Panc1 (cell line): ENCODE data around the gene GPR180. TPM values are rescaled to one million over a fixed set of nuclear protein-coding genes. Genes with fewer than 3 reads are reported as not detected.

ENCODE experiments used
- ATAC-seq: fragments of 200-7000 bp; cut with Tn5 transposase; 2 replicates; pipeline ENCODE4 v1.9.1; 2020; ENCODE audit warnings: mild to moderate bottlenecking, moderate library complexity
- BruUV-seq: library from RNA; stranded (reverse); fragments of 400-500 nt; replicated peaks from 2 replicates; lab custom pipeline; 2021; lab: Mats Ljungman, UMichigan
- CTCF ChIA-PET: fragments of 300-600 bp; sonication (Branson Sonifier 250); formaldehyde crosslinking; loops from one replicate; lab custom pipeline; 2022; ENCODE audit warnings: antibody characterized with exemption; lab: Charles Lee
- POLR2A ChIA-PET: fragments of 300-600 bp; sonication (Branson Sonifier 250); formaldehyde crosslinking; loops from one replicate; lab custom pipeline; 2022; ENCODE audit warnings: antibody characterized with exemption; lab: Charles Lee
- DNase-seq: peaks from one replicate; pipeline ENCODE4 v3.0.0-alpha.2; 2010; ENCODE audit warnings: low read depth, low spot score
- H3K27ac ChIP-seq: 2 replicates; pipeline ENCODE4 v1.5.1; 2011; ENCODE audit warnings: mild to moderate bottlenecking, low read length, inconsistent platforms
- H3K27me3 ChIP-seq: fragments of 200-500 bp; sonication (Bioruptor generic); 2 replicates; pipeline ENCODE4 v1.6.0; 2014; ENCODE audit warnings: low read length, inconsistent platforms; ENCODE audit not compliant: control insufficient read depth, insufficient read depth
- H3K36me3 ChIP-seq: fragments of 200-500 bp; sonication (Bioruptor generic); 2 replicates; pipeline ENCODE4 v1.5.1; 2014; ENCODE audit warnings: inconsistent platforms, mild to moderate bottlenecking, low read length, moderate library complexity; ENCODE audit not compliant: control insufficient read depth, insufficient read depth
- H3K4me1 ChIP-seq: 2 replicates; pipeline ENCODE4 v1.5.1; 2011; ENCODE audit warnings: inconsistent platforms, mild to moderate bottlenecking, low read length, moderate library complexity; ENCODE audit not compliant: control insufficient read depth, insufficient read depth
- H3K4me3 ChIP-seq, 2 experiments: 2 replicates each; pipeline ENCODE4 v1.5.1; 2011 to 2012; ENCODE audit warnings: low read depth in 2 of 2, low read length in 2 of 2, mild to moderate bottlenecking in 2 of 2, inconsistent platforms in 1 of 2, moderate library complexity in 1 of 2
- H3K9me3 ChIP-seq: fragments of 200-500 bp; sonication (Bioruptor generic); 2 replicates; pipeline ENCODE4 v1.5.1; 2014; ENCODE audit warnings: low read depth, mild to moderate bottlenecking, inconsistent platforms, low read length, moderate library complexity; ENCODE audit not compliant: control insufficient read depth, insufficient read depth
- POLR2AphosphoS5 ChIP-seq: IDR thresholded peaks from 2 replicates; pipeline ENCODE4 v1.6.1; 2012; ENCODE audit warnings: mild to moderate bottlenecking, low read depth, low read length, moderate library complexity
- REST ChIP-seq, 2 experiments: IDR thresholded peaks; 2 replicates each; pipeline ENCODE4 v1.6.1; 2011 to 2012; ENCODE audit warnings: low read depth in 2 of 2, control low read depth in 1 of 2, low read length in 1 of 2, mild to moderate bottlenecking in 1 of 2, moderate library complexity in 1 of 2; ENCODE audit not compliant: insufficient read depth in 1 of 2
- SIN3A ChIP-seq: IDR thresholded peaks from 2 replicates; pipeline ENCODE4 v1.6.1; 2012; ENCODE audit warnings: low read depth, mild to moderate bottlenecking, low read length, moderate library complexity, borderline replicate concordance; ENCODE audit not compliant: insufficient read depth
- TCF7L2 ChIP-seq: IDR thresholded peaks from 2 replicates; pipeline ENCODE4 v1.6.1; 2011; ENCODE audit warnings: mild to moderate bottlenecking, low read depth, low read length, inconsistent platforms
- in situ Hi-C: cut with HindIII; loops from 2 replicates; pipeline ENCODE4 v1.10.0; 2016; ENCODE audit warnings: low sequenced_read_pairs, low pct_unique_long_range_greater_than_20kb
- intact Hi-C: fragments of 100-400 bp; cut with micrococcal nuclease; formaldehyde crosslinking; loops from one replicate; pipeline ENCODE4 v1.10.0; 2022; ENCODE audit not compliant: unreplicated experiment
- total RNA-seq: library from RNA; stranded (reverse); gene quantifications from one replicate; pipeline ENCODE4 v1.2.1, GENCODE V29; 2021; ENCODE audit not compliant: unreplicated experiment
- TF ChIP-seq, protein P1 (sequence below): fragments of 450-650 bp; IDR thresholded peaks from 2 replicates; pipeline ENCODE4 v1.5.1; 2017; ENCODE audit warnings: mild to moderate bottlenecking

GPR180 gene
- total RNA-seq, 1 experiment from 2014 or later: 7.1 TPM

GRCh38 chr13:94558716-94559115, 42.9 kb upstream of the GPR180 start:
- Histone ChIP-seq H3K4me1 (no peaks in the 10 kb centered on the region), H3K36me3 (no peaks in the 10 kb centered on the region), H3K4me3 (no peak overlapping the region), H3K27me3 (no peaks in the 10 kb centered on the region), H3K9me3 (no peaks in the 10 kb centered on the region), H3K27ac (no peak overlapping the region)
- BruUV-seq: no TSS peak
- TF ChIP-seq REST (IDR thresholded peaks at IDR 0.05; ENCODE audit: insufficient read depth in 1 of 2, low read depth in 2 of 2, low read length in 1 of 2) (no peak), POLR2AphosphoS5 (no peak), TCF7L2 (no peak), SIN3A (no peak)
- TF ChIP-seq, protein P1, sequence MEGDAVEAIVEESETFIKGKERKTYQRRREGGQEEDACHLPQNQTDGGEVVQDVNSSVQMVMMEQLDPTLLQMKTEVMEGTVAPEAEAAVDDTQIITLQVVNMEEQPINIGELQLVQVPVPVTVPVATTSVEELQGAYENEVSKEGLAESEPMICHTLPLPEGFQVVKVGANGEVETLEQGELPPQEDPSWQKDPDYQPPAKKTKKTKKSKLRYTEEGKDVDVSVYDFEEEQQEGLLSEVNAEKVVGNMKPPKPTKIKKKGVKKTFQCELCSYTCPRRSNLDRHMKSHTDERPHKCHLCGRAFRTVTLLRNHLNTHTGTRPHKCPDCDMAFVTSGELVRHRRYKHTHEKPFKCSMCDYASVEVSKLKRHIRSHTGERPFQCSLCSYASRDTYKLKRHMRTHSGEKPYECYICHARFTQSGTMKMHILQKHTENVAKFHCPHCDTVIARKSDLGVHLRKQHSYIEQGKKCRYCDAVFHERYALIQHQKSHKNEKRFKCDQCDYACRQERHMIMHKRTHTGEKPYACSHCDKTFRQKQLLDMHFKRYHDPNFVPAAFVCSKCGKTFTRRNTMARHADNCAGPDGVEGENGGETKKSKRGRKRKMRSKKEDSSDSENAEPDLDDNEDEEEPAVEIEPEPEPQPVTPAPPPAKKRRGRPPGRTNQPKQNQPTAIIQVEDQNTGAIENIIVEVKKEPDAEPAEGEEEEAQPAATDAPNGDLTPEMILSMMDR: no peak
- CTCF ChIA-PET: no interaction called here
- DNase-seq (no peak), ATAC-seq (no peak)
- POLR2A ChIA-PET: no interaction called here
- in situ Hi-C loops: no loop called here
- intact Hi-C loops: no loop called here

GRCh38 chr13:94559222-94559795, 42.3 kb upstream of the GPR180 start:
- intact Hi-C loops: no loop called here
- Histone ChIP-seq H3K4me3 (no peak overlapping the region), H3K36me3 (no peaks in the 10 kb centered on the region), H3K4me1 (no peaks in the 10 kb centered on the region), H3K27ac (no peak overlapping the region), H3K27me3 (no peaks in the 10 kb centered on the region), H3K9me3 (no peaks in the 10 kb centered on the region)
- no TSS peak for BruUV-seq
- ChIA-PET CTCF (no interaction called here), POLR2A (no interaction called here)
- ATAC-seq: no peak
- no peak for TF ChIP-seq REST (IDR thresholded peaks at IDR 0.05; ENCODE audit: insufficient read depth in 1 of 2, low read depth in 2 of 2, low read length in 1 of 2)
- TF ChIP-seq, protein P1: no peak
- no peak for TF ChIP-seq TCF7L2
- no peak for TF ChIP-seq POLR2AphosphoS5
- TF ChIP-seq SIN3A: no peak
- in situ Hi-C loops: no loop called here
- DNase-seq: no peak
